ENCODE data around the gene SLC22A17. TPM values are rescaled to one million over a fixed set of nuclear protein-coding genes. Genes with fewer than 3 reads are reported as not detected.

Gene SLC22A17
- total and polyA plus RNA-seq, 4 donors, result 1.1 to 14.6 (median 2.6) TPM

DNA sequence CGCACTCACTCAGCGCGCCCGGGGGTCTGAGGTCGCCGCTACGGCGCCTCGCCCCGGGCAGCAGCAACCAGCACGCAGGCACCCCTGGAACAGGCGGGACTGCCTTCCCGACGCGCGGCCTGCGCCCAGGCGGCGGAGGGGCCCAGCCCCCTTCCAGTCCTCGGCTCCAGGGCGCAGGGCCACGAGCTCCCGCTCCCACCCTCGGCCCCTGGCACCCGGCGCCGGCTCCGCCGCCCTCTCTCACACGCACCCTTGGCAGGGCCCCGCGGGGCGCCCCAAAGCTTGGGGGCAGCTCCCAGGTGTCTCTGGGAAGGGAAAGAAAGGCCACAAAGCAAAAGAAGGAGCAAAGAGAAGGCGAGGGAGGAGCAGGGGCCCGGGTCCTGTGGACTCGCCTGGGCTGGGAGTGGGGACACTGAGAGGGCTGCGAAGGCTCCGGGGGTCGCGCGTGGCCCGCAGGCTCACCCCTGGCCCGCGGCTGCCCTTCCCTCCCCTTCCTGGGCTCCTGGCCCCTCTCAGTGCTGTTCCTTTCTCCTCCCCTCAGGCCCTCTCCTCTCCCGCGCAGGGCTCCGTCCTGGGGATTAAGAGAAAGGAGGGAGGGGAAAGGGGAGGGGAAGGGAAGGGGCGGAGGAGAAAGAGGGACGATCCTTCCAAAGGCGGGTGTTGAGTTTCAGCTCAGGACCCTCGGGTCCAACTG lies 13.2 kb upstream of the SLC22A17 start:
- DNase-seq (ENCODE audit: low spot score), result no peak
- 4% methylated on average over 51 of the region's 51 CpGs for WGBS
- Histone ChIP-seq H3K36me3 (ENCODE audit: control insufficient read depth in 4 of 4, insufficient read depth in 3 of 4, low read depth in 1 of 4, low read length in 3 of 4) (no peaks in the 10 kb centered on the region), H3K4me3 (ENCODE audit: low read depth in 1 of 3, low read length in 3 of 3) (peak overlapping the region in 1 of 3 donors; percentile 37), H3K27me3 (ENCODE audit: control insufficient read depth in 4 of 4, insufficient read depth in 4 of 4, low read length in 3 of 4) (peaks cover 0 to 8% (median 6%) of the 10 kb centered on the region in 4 donors), H3K9me3 (ENCODE audit: control insufficient read depth in 4 of 4, low read length in 3 of 4) (no peaks in the 10 kb centered on the region), H3K27ac (ENCODE audit: low read depth in 1 of 2, low read length in 2 of 2) (peak overlapping the region; percentile 54 to 56), H3K9ac (ENCODE audit: low read depth in 1 of 2, low read length in 2 of 2) (no peak overlapping the region), H3K4me1 (ENCODE audit: control insufficient read depth in 4 of 4, insufficient read depth in 4 of 4, low read length in 3 of 4) (peaks cover 2 to 12% (median 9%) of the 10 kb centered on the region in 4 donors)
- no peak for TF ChIP-seq FOXA1 (IDR thresholded peaks at IDR 0.05)
- no peak for TF ChIP-seq RXRA (IDR thresholded peaks at IDR 0.05)
- TF ChIP-seq HNF4G (IDR thresholded peaks at IDR 0.05), result no peak
- TF ChIP-seq YY1 (IDR thresholded peaks at IDR 0.05), result no peak
- TF ChIP-seq HNF4A (conservative IDR thresholded peaks at IDR 0.05), result no peak
- no peak for TF ChIP-seq RAD21 (IDR thresholded peaks at IDR 0.05)
- TF ChIP-seq, protein P1, sequence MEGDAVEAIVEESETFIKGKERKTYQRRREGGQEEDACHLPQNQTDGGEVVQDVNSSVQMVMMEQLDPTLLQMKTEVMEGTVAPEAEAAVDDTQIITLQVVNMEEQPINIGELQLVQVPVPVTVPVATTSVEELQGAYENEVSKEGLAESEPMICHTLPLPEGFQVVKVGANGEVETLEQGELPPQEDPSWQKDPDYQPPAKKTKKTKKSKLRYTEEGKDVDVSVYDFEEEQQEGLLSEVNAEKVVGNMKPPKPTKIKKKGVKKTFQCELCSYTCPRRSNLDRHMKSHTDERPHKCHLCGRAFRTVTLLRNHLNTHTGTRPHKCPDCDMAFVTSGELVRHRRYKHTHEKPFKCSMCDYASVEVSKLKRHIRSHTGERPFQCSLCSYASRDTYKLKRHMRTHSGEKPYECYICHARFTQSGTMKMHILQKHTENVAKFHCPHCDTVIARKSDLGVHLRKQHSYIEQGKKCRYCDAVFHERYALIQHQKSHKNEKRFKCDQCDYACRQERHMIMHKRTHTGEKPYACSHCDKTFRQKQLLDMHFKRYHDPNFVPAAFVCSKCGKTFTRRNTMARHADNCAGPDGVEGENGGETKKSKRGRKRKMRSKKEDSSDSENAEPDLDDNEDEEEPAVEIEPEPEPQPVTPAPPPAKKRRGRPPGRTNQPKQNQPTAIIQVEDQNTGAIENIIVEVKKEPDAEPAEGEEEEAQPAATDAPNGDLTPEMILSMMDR (IDR thresholded peaks at IDR 0.05; ENCODE audit: low read depth, low read length, missing input control), result no peak
- TF ChIP-seq, protein P2, sequence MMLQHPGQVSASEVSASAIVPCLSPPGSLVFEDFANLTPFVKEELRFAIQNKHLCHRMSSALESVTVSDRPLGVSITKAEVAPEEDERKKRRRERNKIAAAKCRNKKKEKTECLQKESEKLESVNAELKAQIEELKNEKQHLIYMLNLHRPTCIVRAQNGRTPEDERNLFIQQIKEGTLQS (IDR thresholded peaks at IDR 0.05), result no peak
- no peak for TF ChIP-seq FOXA2 (IDR thresholded peaks at IDR 0.05)
- TF ChIP-seq SP1 (IDR thresholded peaks at IDR 0.05), result no peak
- TF ChIP-seq, protein P3, sequence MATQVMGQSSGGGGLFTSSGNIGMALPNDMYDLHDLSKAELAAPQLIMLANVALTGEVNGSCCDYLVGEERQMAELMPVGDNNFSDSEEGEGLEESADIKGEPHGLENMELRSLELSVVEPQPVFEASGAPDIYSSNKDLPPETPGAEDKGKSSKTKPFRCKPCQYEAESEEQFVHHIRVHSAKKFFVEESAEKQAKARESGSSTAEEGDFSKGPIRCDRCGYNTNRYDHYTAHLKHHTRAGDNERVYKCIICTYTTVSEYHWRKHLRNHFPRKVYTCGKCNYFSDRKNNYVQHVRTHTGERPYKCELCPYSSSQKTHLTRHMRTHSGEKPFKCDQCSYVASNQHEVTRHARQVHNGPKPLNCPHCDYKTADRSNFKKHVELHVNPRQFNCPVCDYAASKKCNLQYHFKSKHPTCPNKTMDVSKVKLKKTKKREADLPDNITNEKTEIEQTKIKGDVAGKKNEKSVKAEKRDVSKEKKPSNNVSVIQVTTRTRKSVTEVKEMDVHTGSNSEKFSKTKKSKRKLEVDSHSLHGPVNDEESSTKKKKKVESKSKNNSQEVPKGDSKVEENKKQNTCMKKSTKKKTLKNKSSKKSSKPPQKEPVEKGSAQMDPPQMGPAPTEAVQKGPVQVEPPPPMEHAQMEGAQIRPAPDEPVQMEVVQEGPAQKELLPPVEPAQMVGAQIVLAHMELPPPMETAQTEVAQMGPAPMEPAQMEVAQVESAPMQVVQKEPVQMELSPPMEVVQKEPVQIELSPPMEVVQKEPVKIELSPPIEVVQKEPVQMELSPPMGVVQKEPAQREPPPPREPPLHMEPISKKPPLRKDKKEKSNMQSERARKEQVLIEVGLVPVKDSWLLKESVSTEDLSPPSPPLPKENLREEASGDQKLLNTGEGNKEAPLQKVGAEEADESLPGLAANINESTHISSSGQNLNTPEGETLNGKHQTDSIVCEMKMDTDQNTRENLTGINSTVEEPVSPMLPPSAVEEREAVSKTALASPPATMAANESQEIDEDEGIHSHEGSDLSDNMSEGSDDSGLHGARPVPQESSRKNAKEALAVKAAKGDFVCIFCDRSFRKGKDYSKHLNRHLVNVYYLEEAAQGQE (IDR thresholded peaks at IDR 0.05), result no peak

DNA sequence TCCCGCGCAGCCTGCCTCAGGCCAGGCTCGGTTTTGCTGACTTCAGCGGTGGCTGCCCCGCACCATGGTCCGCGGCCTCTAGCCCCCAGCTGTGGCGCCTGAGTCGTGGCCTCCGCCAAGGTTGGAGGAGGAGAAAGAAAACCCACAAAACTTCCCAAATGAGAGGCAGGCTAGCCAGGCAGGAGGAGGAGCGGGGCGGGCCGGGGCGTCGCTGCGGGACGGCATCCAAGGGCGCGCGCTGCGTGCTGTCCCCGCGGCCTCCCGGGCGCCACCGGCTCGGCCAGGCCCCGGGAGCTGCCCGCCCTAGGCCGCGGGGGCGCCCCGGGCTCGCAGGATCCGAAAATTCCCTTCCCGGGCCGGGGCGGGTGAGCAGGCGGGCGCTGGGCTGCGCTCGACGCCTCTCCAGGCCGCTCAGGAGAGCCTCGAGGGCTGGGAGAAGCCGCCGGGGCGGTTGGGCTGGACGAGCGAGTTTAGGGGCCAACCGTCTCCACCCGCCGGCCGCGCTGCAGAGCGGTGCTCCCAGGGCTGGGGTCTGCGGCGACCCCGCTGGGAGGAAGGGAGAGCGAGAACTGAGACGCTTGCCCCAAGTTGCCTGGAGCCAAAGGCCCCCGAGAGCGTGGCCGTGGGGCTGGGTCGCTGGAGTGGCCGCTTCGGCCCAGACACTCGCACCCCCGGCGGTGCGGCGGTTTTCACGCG lies 12.5 kb upstream of the SLC22A17 start, which contains the start of gene EFS:
Gene EFS (minus strand): TSS at position 137 of the 696 bp plus-strand sequence. CDS start 147 bp downstream, outside the sequence.
- H3K27ac ChIP-seq (ENCODE audit: low read depth in 1 of 2, low read length in 2 of 2), result peak within 1 kb of the TSS; percentile 54 to 62
- no peak for DNase-seq (ENCODE audit: low spot score)
- H3K4me1 ChIP-seq (ENCODE audit: control insufficient read depth in 4 of 4, insufficient read depth in 4 of 4, low read length in 3 of 4), result peaks cover 2 to 12% (median 9%) of the 10 kb centered on the region in 4 donors
- H3K4me3 ChIP-seq (ENCODE audit: low read depth in 1 of 3, low read length in 3 of 3), result peak within 1 kb of the TSS in 1 of 3 donors; percentile 37
- no peaks in the 10 kb centered on the region for H3K36me3 ChIP-seq (ENCODE audit: control insufficient read depth in 4 of 4, insufficient read depth in 3 of 4, low read depth in 1 of 4, low read length in 3 of 4)
- TF ChIP-seq RXRA (IDR thresholded peaks at IDR 0.05) (no peak), TAF1 (conservative IDR thresholded peaks at IDR 0.05) (no peak), YY1 (IDR thresholded peaks at IDR 0.05) (no peak), SP1 (IDR thresholded peaks at IDR 0.05) (no peak), EGR1 (IDR thresholded peaks at IDR 0.05; ENCODE audit: low read depth in 2 of 2) (no peak), JUND (IDR thresholded peaks at IDR 0.05) (no peak), NR2F2 (IDR thresholded peaks at IDR 0.05) (no peak), RAD21 (IDR thresholded peaks at IDR 0.05) (no peak), HNF4A (conservative IDR thresholded peaks at IDR 0.05) (no peak), FOXA2 (IDR thresholded peaks at IDR 0.05) (no peak), GABPA (IDR thresholded peaks at IDR 0.05 in 1 of 2, conservative IDR thresholded peaks at IDR 0.05 in 1 of 2) (no peak), FOXA1 (IDR thresholded peaks at IDR 0.05) (no peak), HNF4G (IDR thresholded peaks at IDR 0.05) (no peak)
- TF ChIP-seq, protein P2 (IDR thresholded peaks at IDR 0.05), result no peak
- TF ChIP-seq, protein P4, sequence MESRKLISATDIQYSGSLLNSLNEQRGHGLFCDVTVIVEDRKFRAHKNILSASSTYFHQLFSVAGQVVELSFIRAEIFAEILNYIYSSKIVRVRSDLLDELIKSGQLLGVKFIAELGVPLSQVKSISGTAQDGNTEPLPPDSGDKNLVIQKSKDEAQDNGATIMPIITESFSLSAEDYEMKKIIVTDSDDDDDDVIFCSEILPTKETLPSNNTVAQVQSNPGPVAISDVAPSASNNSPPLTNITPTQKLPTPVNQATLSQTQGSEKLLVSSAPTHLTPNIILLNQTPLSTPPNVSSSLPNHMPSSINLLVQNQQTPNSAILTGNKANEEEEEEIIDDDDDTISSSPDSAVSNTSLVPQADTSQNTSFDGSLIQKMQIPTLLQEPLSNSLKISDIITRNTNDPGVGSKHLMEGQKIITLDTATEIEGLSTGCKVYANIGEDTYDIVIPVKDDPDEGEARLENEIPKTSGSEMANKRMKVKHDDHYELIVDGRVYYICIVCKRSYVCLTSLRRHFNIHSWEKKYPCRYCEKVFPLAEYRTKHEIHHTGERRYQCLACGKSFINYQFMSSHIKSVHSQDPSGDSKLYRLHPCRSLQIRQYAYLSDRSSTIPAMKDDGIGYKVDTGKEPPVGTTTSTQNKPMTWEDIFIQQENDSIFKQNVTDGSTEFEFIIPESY (IDR thresholded peaks at IDR 0.05), result no peak
- TF ChIP-seq, protein P5, sequence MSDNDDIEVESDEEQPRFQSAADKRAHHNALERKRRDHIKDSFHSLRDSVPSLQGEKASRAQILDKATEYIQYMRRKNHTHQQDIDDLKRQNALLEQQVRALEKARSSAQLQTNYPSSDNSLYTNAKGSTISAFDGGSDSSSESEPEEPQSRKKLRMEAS (IDR thresholded peaks at IDR 0.05), result no peak
- TF ChIP-seq, protein P3 (IDR thresholded peaks at IDR 0.05), result no peak
- peaks cover 0 to 8% (median 6%) of the 10 kb centered on the region in 4 donors for H3K27me3 ChIP-seq (ENCODE audit: control insufficient read depth in 4 of 4, insufficient read depth in 4 of 4, low read length in 3 of 4)
- no peaks in the 10 kb centered on the region for H3K9me3 ChIP-seq (ENCODE audit: control insufficient read depth in 4 of 4, low read length in 3 of 4)
- 3% methylated on average over 74 of the region's 74 CpGs for WGBS
- no peak within 1 kb of the TSS for H3K9ac ChIP-seq (ENCODE audit: low read depth in 1 of 2, low read length in 2 of 2)
